Effector CD4-positive, alpha-beta T cell (primary cell): ENCODE data around the gene RIT2.

Experiments
- DNase-seq: peaks from one replicate; pipeline ENCODE4 v3.0.0-alpha.2; 2020

Gene RIT2

DNA sequence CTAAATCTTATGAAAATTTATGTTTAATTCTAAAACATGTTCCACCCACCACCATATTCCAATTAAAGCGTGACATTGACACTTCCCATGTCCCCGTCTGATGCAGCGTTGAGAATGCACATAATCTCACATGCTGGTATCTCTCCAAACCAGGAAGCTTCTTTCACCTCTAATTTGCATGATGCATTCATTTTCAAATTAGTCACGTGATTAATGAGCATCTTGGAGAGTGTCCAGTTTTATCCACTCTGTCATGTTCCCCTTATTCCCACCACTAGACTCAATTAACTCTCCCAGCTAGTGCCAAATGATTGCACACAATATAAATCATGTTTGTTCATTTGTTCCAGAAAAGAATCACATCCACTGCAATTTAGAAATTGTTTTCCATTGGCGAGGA is 105.8 kb downstream of the RIT2 start:
- DNase-seq: no peak

DNA sequence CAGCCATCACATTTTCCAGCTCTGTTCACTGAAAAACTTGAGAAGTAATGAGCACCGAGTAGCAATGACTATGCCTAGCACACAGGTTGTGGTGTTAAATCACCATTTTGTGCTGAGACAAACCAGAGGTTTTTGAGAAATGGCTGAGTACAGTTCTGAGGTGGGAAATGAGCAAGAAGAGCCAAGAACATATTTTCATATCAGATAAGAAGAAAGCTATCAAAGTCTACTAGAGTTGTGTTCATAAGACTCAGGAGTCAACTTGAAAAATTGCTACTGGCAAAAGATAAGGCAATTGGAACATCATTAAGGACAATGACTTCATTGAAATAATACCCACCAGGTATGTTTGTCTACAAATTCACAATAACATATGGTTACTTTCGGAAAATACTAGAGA is 108.1 kb downstream of the RIT2 start:
- DNase-seq: no peak

DNA sequence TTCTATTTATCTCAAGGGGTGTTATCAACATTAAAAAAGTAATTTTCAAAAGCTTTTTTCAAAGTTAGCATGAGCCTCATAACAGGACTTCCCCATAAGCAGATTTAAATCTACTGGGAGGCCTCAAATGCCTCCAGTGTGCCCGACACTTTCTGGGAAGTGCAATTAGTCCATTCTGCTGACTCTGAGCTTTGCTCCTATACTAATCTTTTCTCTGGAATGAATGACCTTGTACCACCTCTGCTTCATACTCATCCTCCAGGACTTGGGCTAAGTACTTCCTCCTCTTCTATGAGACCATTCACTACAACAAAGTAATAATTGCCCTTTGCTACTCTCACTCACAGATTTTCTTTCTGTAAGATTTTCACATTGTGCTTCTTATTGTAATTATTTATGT is 111.1 kb downstream of the RIT2 start:
- no peak for DNase-seq

DNA sequence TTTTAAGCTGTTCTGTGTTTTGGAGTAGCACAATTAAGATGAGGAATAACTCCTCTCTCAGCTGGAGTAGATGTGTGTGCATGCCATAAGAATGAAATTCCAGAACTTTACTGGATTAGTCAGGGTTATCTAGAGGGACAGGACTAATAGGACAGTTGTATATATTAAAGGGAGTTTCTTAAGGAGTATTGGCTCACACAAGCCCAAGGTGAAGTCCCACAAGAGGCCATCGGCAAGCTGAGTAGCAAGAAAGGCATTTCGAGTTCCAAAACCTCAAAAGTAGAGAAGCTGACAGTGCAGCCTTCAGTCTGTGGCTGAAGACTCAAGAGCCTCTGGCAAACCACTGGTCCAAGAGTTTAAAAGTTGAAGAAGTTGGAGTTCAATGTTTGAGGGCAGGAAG is 113.7 kb downstream of the RIT2 start:
- DNase-seq: no peak

DNA sequence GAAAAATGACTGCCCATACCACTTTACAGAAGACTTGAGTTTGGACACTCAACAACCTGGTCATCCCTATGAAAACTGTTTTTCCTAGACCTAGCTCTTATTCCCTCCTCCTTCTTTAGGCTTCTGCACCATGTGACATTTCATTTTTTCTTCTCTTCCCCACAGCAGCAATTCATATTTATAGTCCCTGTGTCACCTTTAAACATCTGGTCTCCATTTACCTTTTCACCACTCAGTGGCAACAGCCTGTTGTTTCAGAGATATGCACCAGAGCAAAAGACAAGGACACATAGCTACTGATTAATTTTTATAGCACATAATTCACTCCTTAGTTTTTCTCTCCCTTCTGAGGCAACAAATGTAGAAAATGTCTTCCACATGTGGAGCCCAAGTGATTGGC is 118.7 kb downstream of the RIT2 start:
- DNase-seq: no peak

DNA sequence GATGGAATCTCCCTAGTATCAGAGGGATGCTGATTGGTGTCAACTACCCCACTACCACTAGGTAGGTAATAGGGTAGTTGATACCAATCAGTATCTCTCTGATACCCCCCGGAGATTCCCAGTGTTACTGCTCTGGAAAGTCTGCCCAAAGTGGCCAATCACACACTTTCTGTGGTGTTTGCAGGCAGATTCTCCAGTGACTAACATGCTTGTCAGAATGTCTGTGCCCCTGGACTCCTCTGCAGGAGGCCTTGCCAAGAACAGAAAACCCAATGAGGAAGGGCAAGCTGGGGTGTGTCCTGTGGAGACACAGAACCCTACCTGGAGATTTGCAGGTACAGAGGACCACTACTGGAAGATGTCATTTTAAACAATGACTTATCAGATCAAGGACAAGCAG is 135.1 kb downstream of the RIT2 start:
- DNase-seq: no peak

DNA sequence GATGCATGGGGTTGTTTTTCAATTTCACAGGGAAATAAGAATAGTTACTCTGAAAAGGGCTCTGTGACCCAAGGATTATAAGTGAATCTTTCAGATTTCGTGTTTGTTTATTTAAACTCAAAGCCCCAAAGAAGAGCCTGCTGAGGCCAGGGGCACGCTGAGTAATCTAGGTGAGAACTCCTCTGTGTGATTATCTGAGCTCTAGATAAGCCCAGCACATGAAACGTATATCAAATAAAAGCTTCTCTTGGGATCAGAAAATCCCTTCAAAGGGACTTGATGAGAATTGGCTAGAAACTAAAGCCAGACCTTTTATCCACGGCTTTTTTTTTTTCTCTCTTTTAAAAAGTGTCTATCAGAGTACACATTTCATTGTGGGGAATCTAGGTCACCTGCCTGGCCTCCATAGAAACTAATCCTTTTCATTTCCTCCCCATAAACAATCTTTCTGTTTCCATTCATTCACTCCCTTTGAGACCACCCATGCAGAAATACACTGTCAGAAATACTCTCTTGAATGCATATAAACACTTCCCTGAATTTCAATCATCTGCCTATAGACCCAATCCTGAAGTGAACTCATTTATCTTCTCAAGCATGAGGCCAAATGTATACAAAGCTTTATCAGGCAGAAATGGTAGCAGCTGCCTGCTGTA is 137.4 kb downstream of the RIT2 start:
- no peak for DNase-seq

DNA sequence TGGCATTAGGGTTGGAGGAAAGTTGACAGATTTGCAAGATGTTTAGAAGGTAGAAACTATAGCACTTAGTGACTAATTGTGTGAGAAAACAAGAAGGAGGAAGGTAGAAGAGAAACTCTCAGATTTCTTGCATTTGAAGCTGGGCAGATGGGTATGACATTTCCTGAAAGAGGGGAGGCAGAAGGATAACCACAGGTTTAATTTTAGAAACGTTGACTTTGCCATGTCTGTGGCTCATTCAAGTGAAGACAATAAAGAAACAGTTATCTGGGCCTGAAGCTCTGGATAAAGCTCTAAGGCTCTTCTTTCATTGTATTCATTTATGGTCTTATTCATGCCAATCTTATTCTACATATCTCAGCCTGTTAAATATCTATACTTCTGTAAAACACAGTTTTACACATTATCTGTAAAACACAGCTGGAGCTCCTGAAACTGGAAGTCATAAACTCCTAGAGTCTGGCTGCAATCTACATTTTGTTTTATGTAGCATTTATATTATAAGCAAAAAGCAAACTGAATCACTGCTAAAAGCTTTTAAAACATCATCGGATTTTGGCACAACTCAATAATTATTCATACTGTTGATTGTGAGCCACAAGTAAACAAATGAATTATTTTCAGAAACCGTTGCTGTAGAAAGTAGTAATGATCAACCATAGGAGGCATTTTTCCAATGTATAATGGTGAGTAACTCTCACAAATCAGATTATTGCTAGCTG is 138.5 kb downstream of the RIT2 start:
- no peak for DNase-seq

DNA sequence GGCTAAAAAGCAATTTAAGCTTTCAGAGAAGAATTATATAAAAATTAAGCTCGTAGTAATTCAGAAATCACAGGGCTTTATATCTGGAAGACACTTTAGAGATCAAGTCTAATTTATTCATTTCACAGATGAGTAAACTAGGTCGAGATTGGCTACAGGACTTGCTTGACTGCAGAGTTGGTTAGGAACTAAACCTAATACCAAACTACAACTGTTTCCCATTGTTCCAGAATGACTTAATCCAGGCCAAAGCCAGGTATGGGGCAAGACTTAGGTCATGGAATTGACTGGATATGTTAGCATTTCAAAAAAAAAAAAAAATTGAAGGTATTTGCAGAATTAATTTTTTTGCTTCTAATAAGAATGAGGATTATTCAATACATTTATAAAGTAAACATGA is 146.1 kb downstream of the RIT2 start:
- no peak for DNase-seq

DNA sequence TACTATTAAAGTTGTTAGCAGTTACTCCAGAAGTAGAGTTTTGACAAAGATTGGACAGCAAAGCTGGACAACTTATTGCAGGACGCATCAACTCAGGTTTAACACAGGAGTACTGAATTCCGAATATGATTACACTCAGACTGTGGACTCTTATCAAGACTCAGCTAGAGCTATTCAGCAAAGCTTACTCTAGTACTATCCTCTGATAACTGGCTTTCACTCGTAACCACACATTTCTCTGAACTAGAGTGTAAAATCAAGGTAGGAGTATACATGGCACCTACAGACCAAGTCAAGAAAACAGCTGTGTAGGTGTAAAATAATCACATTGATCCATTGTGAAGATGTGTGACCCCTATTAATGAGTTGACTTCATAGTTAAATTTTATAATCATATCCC is 154.2 kb downstream of the RIT2 start:
- no peak for DNase-seq

DNA sequence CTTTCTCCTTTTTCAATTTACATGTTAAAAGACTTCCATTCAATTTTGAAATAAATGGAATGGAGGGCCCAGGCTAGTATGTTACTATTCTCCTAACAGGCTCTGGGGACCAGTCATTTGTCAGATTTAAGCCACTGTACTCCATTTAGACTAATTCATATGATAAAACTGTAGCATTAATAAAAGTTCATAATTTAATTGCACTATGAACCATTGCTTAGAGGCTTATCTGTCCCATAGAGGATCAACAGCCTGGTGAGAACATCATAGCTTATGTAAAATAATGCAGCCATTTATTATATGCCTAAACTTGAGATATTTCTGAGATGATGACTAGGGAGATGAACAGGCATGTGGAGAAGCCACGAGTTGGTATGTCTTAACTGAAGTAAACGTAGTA is 156.0 kb downstream of the RIT2 start:
- no peak for DNase-seq

DNA sequence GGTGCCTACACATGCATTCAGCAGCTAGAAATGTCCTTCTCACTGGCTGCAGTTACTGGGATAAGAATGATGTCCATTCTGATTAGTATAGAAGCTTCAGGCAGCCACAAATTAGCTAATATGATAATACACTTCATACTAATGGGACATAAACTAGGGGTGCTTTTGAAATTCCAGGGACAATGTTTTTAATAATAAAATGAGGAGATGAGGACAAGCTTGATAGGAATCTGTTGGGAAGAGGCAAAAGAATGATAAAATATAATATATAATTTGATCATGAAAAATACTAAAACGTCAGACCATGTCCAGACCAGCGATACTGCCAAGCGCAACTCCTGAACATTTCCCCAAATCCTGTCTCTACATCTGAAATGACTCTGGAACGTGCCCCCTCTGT is 157.1 kb downstream of the RIT2 start:
- no peak for DNase-seq

DNA sequence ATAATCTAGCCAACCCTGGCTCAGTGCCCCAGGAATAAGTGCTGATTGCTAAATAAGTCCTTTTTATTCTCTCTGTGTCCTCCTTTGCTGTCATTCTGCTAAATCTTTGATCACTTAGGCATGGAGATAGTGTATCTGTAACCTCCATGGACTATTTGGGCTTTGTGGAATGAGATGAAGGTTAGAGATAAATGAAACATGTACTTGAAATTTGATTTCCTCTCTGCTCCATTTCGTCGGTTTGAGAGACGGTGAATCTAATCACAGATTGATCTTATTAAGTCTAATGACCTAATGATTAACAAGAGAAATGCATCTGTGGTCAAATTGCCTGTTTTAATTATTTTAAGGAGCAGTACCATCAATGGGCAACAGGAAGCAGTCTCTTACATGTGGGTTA is 159.2 kb downstream of the RIT2 start:
- DNase-seq: no peak

DNA sequence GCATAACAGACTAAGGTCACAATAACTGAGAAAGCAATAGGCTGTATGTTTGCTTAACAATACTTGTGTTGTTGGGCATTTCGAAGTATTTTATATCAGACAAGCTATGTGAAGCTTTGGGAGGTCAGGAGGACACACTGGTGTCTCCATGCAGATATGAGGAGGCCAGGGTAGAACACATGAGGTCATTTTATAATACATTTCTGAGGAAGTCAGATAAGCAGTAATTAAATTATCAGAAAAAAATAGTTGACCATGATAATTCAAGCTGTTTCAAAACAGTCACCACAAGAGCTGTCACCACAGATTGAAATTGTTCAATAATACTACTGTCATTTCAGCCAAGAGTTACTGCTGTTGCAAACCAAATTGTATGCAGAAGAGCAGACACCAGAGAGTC is 160.6 kb downstream of the RIT2 start:
- DNase-seq: no peak

DNA sequence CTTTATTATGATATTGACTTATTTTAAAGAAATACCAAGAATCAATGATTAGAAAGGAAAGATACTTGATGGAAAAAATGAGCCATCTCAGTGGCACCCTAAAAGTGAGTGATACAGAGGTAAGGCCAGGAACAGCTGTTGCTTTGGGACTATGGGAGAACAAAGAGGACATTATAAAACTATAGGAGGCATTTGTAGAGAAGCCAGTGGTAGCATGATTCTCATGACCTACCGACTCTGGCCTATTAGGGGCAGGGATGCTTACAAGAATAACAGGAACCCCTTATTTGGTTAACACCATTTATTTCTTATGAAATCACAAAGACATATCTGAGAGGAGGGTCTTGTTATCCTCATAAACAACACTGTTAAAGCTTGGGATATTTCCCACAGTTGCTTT is 162.2 kb downstream of the RIT2 start:
- DNase-seq: no peak

DNA sequence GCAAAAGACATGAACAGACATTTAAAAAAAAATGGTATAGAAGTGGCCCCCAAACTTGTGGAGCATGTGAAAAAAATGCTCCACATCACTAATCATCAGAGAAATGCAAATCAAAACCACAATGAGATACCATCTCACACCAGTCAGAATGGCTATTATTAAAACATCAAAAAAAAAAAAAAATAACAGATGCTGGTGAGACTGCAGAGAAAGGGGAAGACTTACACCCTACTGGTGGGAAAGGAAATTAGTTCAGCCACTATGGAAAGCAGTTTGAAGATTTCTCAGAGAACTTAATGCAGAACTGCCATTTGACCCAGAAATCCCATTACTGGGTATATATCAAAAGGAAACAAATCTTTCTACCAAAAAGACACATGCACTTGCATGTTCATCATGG is 164.8 kb downstream of the RIT2 start:
- DNase-seq: no peak

DNA sequence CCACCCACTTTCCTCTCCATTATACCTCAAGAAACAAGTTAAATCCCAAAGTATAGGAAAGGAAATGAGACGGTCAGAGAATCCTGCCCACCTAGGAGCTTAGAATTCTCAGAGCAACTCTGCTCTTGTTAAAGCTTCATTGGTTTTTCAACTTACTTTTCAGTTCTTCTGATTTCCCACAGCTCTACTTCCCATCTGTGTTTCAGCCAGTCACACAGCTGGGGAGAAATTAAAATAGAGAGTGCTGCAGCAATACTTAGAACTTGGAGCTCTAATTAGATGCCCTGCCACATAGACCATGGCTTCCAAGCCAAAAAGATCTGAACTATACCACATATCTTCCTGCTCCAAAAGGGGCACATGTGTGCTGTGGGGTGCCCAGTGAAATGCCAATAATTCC is 166.7 kb downstream of the RIT2 start:
- no peak for DNase-seq

DNA sequence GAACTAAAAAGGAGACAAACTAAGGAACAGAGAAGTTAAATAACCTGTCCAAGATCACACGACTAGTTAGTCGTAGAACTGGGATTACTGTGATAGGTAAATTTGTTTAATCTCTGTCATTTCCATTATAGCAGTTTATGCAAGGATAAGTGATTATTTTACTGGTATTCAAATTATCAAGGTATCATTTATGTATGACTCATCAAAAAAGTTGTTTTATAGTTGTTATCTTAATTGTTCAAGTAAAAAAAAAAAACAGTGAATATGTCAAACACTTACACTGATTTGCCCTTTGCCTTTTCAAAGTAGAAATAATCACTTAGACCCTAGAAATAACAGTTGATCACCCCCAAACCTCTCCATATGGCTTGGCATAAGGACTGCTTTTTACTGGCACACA is 173.6 kb downstream of the RIT2 start:
- DNase-seq: no peak

DNA sequence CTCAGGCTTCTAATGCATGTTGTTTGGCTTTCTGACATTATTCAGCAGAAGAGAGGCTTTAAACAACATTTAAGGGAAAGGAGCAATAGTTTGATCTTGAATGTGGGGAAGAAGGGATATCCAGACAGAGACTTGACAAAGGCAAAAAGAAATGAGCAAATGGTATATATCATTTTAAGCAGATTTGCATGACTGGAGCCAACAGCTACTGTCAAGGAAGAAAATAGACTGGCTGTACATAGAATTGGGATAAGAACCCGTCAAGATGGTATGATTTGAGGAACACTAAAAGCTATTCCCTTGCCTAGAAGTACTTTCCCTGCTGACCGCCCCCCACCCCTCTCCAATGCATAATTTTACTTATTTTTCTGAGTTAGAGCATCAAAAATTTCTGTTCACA is 174.5 kb downstream of the RIT2 start:
- DNase-seq: no peak

DNA sequence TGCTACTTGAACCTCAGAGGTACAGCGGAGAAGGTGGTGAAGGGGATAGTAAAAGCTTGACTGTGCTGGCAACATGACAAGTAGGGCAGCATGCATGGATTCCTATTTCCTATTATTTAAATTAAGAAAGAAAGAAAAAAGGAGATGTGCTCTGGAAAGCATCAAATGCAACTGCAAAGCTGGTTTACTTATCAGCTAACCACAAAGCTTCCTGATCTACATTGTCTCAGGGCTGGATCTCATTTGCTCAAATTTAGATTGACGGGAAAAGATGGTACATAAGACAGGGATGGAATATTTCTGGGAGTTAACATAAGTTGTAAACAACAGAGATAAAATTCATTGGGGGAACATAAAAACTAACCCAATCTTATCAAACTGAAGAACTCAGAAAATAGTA is 178.0 kb downstream of the RIT2 start:
- no peak for DNase-seq

DNA sequence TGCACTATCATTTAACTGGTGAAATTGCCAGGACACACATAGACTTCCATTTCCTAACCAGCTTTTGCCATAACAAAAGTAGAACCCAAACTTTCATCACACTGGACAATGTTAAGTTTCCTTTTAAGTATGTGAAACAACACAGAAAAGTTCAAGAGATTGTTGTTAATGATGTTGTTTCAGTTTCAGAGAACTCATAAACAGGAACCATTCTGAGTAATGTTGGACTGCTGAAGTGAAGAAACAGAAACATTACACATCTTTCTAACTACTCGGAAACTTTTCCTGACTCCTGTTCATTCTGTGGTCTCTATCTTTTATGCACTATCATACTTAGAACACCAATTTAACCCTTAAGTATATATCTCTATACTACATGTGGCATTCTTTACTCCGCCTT is 179.2 kb downstream of the RIT2 start:
- DNase-seq: no peak

DNA sequence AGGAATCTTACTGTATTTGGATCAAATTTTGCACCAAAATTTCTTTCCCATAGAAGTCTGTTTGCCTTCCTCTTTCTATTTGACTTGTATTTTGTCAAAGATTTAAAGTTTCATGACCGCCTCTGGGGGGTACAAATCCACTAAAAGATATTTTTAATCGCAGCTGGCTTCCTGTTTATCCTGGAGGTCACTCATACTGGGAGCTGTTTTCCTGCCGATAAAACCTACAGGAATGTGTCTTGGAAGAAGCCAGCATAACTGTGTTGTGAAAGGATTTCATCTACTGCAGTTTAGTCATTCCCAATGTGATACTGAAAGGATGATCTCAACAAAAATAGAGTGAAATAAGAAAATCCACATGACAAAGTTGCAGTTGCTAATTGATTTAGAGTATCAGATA is 184.0 kb downstream of the RIT2 start:
- DNase-seq: no peak

DNA sequence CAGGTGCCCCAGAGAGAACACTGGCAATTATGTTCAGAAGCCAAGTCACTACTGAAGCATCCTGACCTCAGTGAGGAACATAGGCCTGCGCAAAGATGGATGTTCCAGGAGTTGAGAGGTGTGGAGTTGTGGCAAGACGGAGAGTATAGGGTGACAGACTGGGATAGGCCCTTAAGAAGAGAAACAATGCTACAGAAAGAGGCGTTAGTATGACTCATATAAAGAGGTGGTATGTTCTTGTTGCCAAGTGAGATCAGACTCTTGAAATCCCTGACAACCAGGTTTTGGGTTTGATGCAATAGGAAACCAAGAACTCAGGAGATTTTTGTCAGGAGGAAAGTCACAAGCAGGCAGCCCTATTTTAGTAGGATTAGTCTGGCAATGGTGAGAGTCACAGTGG is 185.6 kb downstream of the RIT2 start:
- DNase-seq: no peak

DNA sequence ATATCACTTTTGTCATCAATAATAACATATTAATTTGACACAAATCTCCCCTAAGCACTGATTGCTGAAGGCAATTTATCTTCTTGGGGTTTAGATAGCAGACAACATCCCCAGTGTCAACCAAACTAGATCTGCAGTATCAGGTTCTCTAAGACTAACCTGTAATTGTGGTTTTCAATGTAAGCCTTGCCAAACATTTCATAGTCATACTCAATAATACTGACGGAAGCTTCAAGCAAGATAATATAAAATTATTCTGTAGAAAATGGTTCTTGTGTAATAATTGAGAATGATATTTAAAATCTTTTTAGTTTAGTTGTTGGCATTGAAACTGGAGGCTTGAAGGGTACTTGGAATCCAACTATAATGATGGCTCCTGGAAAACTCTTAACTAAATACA is 186.3 kb downstream of the RIT2 start:
- no peak for DNase-seq

DNA sequence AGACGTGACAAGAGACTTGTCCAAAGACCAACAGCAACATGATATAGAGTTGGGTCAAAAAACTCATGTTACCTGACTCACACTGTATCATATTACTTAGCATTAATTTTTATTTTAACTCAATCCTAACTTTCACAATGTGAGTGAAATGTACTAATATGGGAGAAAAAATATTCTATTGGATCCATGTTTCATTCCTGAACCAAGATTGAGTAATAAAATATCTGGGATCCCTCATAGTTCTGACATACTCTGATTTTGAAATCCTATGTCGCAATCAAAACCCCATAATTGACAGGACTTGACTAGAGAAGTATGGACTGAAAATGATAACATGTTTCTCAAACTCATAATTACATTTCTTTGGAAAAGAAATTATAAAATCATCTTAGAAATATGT is 190.4 kb downstream of the RIT2 start:
- no peak for DNase-seq
